Prostate gland (tissue), 2 donors: Measurements from ENCODE around the gene HNF1A. TPM values are rescaled to one million over a fixed set of nuclear protein-coding genes. Genes with fewer than 3 reads are reported as not detected.

ENCODE experiments used
- DNase-seq: peaks from one replicate; pipeline ENCODE4 v3.0.0-alpha.2; 2019; ENCODE audit warnings: low spot score
- H3K27ac ChIP-seq, 2 donors: fragments of 200-600 bp; sonication (generic); 2 replicates each; pipeline ENCODE4 v1.5.1; 2017 to 2019
- H3K27me3 ChIP-seq: fragments of 200-600 bp; sonication (generic); replicated peaks from 2 replicates; pipeline ENCODE4 v1.5.1; 2019; ENCODE audit not compliant: insufficient read depth
- H3K36me3 ChIP-seq, 2 donors: fragments of 200-600 bp; sonication (generic); 1 replicate in 1 of 2; 2 replicates in 1 of 2; pipeline versions ENCODE4 v1.5.1 to v1.8.1; 2017 to 2019
- H3K4me1 ChIP-seq: fragments of 200-600 bp; sonication (generic); replicated peaks from 2 replicates; pipeline ENCODE4 v1.5.1; 2019
- H3K4me3 ChIP-seq, 2 donors: fragments of 200-600 bp; sonication (generic); 2 replicates each; pipeline ENCODE4 v1.5.1; 2017 to 2019
- H3K9me3 ChIP-seq: fragments of 200-600 bp; sonication (generic); 2 replicates; pipeline ENCODE4 v1.5.1; 2017
- POLR2A ChIP-seq: fragments of 450-650 bp; IDR thresholded peaks from one replicate; pipeline ENCODE4 v1.6.1; 2016; ENCODE audit warnings: antibody characterized with exemption, mild to moderate bottlenecking
- POLR2AphosphoS5 ChIP-seq: sonication (generic); formaldehyde crosslinking; IDR thresholded peaks from one replicate; pipeline ENCODE4 v1.6.1; 2017; ENCODE audit warnings: antibody characterized with exemption
- WGBS: methylation state at CpG from one replicate; pipeline ENCODE4 v1.1.5; 2018; 5-methylcytosine and 5-hydroxymethylcytosine counted together
- intact Hi-C: fragments of 100-400 bp; cut with DNase I; formaldehyde crosslinking; loops from one replicate; pipeline ENCODE4 v1.14.2; 2022
- total RNA-seq, 2 donors: library from RNA; depleted of rRNA; stranded (reverse); fragments of >200 nt; gene quantifications; one replicate each; pipeline ENCODE4 v1.1.0, GENCODE V29; 2016
- TF ChIP-seq, protein P1 (sequence below), 4 experiments: fragments of 200-600 bp in 2 of 4; fragments of 450-650 bp in 2 of 4; sonication (generic) in 2 of 4; IDR thresholded peaks; 1 replicate in 3 of 4; 2 replicates in 1 of 4; pipeline ENCODE4 v1.5.1; 2016 to 2019; ENCODE audit warnings: antibody characterized with exemption in 4 of 4, mild to moderate bottlenecking in 2 of 4, moderate library complexity in 2 of 4

Gene HNF1A
- total RNA-seq, 2 donors from 2014 or later = 1.1 to 1.3 TPM

GRCh38 chr12:121030576-121031212 is 52.4 kb downstream of the HNF1A start:
- Histone ChIP-seq H3K4me1 (no peaks in the 10 kb centered on the region), H3K27me3 (no peaks in the 10 kb centered on the region), H3K36me3 (no peaks in the 10 kb centered on the region), H3K27ac (no peak overlapping the region), H3K4me3 (no peak overlapping the region), H3K9me3 (no peaks in the 10 kb centered on the region)
- intact Hi-C loops = no loop called here
- TF ChIP-seq POLR2AphosphoS5 (no peak), POLR2A (no peak)
- TF ChIP-seq, protein P1, sequence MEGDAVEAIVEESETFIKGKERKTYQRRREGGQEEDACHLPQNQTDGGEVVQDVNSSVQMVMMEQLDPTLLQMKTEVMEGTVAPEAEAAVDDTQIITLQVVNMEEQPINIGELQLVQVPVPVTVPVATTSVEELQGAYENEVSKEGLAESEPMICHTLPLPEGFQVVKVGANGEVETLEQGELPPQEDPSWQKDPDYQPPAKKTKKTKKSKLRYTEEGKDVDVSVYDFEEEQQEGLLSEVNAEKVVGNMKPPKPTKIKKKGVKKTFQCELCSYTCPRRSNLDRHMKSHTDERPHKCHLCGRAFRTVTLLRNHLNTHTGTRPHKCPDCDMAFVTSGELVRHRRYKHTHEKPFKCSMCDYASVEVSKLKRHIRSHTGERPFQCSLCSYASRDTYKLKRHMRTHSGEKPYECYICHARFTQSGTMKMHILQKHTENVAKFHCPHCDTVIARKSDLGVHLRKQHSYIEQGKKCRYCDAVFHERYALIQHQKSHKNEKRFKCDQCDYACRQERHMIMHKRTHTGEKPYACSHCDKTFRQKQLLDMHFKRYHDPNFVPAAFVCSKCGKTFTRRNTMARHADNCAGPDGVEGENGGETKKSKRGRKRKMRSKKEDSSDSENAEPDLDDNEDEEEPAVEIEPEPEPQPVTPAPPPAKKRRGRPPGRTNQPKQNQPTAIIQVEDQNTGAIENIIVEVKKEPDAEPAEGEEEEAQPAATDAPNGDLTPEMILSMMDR (IDR thresholded peaks at IDR 0.05) = no peak
- DNase-seq = no peak
- 61% methylated on average over 10 of the region's 10 CpGs for WGBS

DNA sequence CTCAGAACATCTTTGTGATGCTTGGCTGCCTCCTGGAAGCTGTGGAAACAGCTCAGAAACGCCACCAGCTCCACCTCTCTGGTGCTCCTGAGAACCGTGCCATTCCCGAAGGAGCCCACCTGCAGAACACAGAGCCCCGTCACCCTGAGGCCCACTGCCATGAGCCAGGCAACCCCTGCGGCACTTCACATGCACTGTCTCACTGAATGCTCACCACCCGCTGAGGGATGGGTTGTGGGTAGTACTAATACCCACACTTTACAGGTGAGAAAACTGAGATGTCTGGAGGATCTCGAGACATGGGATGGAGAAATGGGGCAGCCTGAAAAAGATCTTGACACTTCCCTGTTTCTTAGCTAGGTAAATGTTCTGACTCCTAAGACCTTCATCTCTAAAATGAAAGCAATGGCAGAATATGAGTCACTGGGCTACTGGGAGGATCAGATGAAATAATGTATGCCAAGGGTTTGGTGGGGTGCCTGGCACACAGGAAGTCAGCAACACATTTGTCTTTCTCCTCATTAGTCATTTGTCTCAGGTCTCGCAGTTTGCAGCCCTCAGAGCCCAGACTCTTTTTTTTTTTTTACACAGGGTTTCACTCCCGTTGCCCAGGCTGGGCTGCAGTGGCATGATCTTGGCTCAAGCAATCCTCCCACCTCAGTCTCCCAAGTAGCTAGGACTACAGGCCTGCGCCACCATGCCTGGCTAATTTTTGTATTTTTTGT is 55.4 kb downstream of the HNF1A start:
- intact Hi-C loops = no loop called here
- Histone ChIP-seq H3K4me1 (no peaks in the 10 kb centered on the region), H3K27ac (no peak overlapping the region), H3K36me3 (no peaks in the 10 kb centered on the region), H3K9me3 (no peaks in the 10 kb centered on the region), H3K4me3 (no peak overlapping the region), H3K27me3 (no peaks in the 10 kb centered on the region)
- no peak for DNase-seq
- WGBS = 83% methylated on average over 10 of the region's 10 CpGs
- TF ChIP-seq, protein P1 (IDR thresholded peaks at IDR 0.05) = no peak
- TF ChIP-seq POLR2A (no peak), POLR2AphosphoS5 (no peak)

DNA sequence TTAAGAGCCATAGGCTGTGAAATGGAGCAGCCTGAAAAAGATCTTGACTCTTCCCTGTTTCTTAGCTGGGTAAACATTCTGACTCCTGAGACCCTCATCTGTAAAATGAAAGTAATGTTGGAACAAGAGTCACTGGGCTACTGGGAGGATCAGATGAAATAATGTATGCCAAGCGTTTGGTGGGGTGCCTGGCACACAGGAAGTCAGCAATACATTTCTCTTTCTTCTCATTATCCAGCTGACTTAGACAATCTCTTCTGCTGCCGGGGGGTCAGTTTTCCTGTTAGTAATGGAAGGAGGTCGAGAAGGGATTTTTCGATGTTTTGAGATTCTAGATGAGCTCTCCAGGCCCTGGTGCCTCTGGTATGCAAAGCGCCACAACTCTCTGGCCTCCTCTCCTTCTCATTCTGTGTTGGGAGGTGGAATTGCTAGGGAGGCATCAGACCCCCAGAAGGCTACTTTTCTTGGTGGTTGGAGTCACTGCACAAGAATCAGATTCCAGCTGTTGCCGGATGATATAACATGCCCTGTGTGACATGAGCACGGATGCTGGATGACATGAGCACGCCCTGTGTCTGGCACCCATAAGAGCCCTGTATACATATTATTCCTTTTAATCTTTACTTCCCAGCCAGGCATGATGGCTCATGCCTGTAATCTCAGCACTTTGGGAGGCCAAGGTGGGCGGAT is 56.4 kb downstream of the HNF1A start:
- no peak overlapping the region for H3K27ac ChIP-seq
- 84% methylated on average over 9 of the region's 9 CpGs for WGBS
- H3K36me3 ChIP-seq = no peaks in the 10 kb centered on the region
- TF ChIP-seq POLR2A = no peak
- TF ChIP-seq POLR2AphosphoS5 = no peak
- TF ChIP-seq, protein P1 (IDR thresholded peaks at IDR 0.05) = no peak
- intact Hi-C loops = no loop called here
- DNase-seq = no peak
- H3K27me3 ChIP-seq = no peaks in the 10 kb centered on the region
- H3K4me1 ChIP-seq = no peaks in the 10 kb centered on the region
- H3K9me3 ChIP-seq = no peaks in the 10 kb centered on the region
- no peak overlapping the region for H3K4me3 ChIP-seq

GRCh38 chr12:121036810-121037326 is 58.5 kb downstream of the HNF1A start:
- no peaks in the 10 kb centered on the region for H3K36me3 ChIP-seq
- 81% methylated on average over 6 of the region's 6 CpGs for WGBS
- no peaks in the 10 kb centered on the region for H3K9me3 ChIP-seq
- H3K27me3 ChIP-seq = no peaks in the 10 kb centered on the region
- H3K4me1 ChIP-seq = no peaks in the 10 kb centered on the region
- intact Hi-C loops = no loop called here
- H3K27ac ChIP-seq = no peak overlapping the region
- TF ChIP-seq POLR2A (no peak), POLR2AphosphoS5 (no peak)
- TF ChIP-seq, protein P1 (IDR thresholded peaks at IDR 0.05) = no peak
- H3K4me3 ChIP-seq = no peak overlapping the region
- no peak for DNase-seq
